ENCODE data around the gene CNGA2.
"Not testable (repeated sequence)": the region's sequence is repeated elsewhere in the genome, so short reads cannot be mapped to it uniquely, and the experiment has no call there.

The CNGA2 gene
- 0 to 0.55 (median 0) reads per million in 17 experiments for total RNA-seq

DNA sequence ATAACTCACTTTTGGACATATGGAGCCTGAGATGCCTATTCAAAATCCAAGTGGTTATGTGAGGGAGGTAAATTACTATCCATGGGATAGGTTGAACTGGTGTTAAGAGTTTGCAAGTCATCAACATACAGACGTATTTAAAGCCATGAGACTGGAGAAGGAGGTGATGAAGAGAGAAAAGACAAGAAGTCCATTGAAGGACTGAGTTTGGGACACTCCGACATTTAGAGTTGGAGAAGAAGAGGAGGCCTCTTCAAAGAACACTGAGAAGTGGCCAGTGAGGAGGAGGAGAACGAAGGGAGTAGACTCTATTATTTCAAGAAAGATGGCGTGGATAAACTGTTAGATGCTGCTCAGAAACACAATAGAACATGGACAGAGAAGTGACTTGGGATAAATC, at the start of gene CNGA2:
TSS of gene CNGA2 (plus strand) at position 301 of the 400 bp plus-strand sequence. CDS start 3,738 bp downstream, outside the sequence.
- DNase-seq, result no peak

DNA sequence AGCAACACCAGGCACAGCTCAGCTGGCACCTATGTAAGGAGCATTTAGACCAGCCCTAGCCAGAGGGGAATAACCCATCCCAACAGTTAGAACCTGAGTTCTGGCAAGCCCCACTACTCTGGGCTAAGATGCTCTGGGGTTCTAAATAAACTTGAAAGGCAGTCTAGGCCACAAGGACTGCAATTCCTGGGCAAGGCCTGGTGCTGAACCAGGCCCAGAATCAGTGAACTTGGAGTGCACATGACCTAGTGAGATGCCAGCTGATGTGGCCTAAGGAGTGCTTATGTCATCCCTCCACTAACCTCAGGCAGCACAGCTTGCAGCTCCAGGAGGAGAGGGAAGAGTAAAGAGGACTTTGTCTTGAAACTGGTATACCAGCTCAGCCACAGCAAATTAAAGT, 46.9 kb upstream of the CNGA2 start:
- no peak for DNase-seq

DNA sequence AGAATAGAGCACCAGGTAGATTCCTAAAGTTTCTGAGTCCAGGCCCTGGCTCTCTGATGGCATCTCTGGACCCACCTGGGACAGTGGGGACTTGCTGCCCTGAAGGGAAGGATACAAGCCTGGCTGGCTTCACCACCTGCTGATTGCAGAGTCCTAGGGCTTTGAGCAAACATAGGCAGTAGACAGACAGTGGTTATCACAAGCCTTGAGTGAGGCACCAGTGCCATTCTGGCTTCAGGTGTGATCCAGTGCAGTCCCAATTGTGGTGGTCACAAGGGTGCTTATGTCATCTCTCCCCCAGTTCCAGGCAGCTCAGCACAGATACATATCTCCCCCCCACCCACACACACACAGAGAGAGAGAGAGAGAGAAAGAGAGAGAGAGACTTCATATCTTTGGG, 45.9 kb upstream of the CNGA2 start:
- DNase-seq, result no peak

DNA sequence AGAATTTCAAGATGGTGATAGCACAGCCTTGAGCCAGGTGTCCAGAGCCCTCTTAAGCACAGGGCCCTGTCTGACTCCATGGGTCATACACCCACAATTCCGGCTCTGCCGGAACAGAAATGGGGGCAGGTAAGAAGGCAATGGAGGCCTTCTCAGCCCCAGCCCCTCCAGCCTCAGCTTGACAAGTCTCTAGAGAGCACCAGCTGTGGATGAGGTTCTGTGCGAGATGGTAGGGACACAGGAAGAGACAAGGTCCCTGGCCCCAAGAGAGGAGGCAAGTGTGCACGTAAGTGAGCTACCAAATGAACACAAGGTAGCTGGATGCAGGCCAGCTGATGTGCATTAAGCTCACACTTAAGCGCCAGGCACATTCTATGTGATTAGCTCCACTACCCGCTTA, 41.7 kb upstream of the CNGA2 start:
- DNase-seq, result no peak

DNA sequence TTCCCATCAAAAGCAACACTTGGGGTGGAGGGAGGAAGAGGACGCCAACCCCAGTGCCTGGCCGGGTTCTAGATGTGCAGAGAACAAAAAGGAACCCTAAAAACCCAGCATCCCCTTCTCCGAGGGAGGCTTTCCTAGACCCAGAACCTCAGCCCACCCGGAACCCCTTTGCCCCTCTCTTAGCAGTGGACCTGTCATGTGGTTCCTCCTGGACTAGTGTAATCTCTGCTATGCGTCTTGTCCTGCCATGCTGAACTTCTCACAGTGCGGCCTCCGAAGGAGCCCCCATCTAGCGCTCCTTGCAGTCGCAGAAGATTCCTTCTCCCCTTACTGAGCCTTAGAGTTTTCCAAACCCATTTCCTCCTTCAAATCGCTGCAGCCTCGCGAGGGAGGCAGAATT, 40.4 kb upstream of the CNGA2 start:
- no peak for DNase-seq

DNA sequence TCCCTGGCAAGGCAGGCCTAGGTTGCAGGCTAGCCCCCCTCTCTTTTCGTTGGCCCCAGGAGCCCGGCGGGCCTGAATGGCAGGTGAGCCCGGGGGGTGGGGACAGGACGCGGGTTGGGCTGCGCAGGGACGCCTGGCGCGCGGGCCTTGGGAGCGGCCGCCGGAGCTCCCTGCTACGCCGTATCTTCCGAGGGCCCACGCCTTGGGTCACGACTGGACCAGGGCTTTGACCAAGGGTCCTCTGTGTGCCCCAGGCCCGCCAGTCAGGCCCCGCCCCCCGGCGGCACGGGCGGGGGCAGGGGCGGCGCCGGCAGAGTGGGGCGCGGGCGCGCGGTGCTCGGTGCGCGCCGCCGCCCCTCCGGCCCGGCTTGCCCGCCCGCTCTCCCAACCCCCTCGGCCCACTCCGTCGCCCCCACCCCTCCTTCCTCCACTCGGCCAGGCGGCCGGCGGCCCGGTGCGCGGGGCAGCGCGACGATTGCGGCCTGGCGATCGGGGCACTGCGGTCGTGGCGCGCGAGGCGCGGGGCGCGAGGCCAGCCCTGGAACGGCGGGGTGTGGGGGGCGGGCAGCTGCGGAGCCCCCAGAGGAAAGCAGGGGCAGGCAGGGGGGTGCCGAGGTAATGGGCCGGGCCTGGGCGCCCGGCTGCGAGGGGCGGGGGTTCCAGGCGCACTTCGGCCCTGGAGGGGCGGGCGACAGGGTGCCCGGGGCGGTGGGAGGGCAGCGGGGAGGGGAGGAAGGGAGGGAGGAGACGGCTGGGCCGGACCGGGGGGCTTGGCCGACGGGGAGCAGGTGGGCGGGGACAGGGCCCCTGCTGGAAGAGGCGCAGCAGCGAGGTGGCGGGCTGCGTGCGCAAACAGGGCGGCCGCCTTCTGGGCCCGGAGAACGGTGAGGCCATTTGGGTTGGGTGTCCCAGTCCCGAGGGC, 39.6 kb upstream of the CNGA2 start, which contains the start of gene PRRG3:
TSS of gene PRRG3 (plus strand) at position 798 of the 922 bp plus-strand sequence. CDS start 3,357 bp downstream, outside the sequence.
- no peak for DNase-seq

DNA sequence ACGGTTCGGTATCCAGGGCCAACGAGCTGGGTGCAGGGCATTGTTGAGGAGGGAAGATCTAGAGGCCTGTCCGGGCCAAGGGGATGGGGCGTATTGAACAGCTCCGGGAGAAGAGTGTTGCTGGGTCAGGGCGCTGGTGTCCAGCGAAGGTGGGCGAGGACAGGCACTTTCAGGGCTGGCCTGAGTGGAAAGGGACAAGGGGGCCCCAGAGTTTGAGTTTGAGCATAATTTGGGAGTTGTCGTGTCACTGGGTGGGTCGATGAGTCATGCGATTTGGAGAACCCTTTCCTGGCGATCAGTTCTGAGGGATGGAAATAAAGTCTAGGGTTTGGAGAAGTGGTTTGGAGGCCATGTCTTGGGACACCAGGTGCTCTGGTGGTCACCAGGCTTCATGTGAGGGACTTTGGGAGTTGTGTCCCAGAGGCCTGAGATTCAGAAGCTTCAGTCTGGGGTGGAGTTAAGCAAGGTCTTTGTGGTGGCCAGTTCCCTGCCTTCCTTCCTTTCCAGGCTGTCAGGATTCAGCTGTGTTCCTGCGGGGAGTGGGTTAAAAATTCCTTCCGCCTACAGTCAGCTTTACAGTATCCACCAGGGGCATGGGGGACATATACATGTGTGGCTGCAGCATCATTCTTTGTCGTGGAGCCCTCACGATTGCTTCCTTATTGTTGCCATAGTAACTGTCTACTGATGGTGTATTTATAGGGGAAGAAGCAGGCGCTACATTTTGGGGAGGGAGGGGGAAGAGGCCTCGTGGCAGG, 38.8 kb upstream of the CNGA2 start:
- DNase-seq, result no peak

DNA sequence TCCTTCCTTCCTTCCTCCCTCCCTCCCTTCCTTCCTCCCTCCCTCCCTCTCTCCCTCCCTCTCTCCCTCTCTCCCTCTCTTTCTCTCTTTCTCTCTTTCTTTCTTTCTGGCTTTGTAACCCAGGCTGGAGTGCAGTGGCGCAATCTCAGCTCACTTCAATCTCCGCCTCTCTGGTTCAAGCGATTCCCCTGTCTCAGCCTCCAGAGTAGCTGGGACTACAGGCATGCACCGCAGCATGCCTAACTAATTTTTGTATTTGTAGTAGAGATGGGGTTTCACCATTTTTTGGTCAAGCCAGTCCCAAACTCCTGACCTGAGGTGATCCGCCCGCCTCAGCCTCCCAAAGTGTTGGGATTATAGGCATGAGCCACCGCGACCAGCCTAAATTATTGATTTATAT, 37.5 kb upstream of the CNGA2 start:
- not testable (repeated sequence) for DNase-seq

DNA sequence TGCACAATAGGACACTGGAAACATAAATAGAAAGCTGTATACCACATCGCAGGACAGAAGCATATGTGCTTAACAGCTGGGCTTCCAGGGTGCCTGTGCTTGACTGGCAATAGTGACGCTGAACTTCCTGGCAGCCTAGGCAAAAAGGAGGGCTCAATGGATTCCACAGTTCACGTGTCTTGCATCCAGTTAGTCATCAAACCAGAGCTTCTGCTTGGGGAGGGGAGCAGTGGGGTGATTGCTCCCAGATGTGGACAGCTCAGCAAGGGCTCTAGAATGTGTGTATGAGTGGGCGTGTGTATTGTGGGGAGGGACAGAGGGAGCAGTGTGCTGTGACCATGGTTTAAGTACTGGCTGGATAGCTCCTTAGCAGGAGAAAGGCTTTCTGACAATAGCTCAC, 37.0 kb upstream of the CNGA2 start:
- no peak for DNase-seq

DNA sequence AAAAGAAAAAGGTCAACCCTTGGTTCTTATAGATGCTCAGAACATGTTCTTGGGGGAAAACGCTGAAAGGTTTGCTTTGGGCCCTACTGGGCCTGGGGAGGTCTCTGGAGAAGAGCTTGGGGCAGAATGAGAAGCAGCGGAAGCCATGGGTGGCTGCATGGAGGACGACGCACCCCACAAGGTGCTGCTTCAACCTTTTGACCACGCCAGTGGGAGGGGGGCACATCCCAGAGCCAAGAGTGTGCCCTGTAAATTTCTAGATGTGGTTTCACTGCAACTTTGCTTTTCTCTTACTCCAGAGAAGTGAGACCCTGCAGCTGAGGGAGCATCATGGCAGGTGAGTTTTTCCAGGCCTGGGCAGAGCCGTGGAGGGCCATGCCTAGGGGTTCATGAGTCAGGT, 36.1 kb upstream of the CNGA2 start:
- no peak for DNase-seq

DNA sequence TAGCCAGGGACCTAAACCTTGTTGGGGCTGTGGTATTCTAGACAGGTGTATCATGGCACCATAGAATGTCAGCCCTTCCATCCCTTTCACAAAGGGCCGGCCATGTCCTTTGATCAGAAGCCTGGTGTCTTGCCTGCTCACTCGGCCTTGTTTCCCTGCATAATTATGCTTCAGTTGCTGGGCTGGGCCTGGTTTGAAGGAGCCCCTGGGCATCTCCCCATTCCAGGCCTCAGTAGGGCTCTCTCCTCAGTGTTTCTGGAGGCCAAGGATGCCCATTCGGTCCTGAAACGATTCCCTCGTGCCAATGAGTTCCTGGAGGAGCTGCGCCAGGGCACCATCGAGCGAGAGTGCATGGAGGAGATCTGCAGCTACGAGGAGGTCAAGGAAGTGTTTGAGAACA, 34.8 kb upstream of the CNGA2 start:
- no peak for DNase-seq

DNA sequence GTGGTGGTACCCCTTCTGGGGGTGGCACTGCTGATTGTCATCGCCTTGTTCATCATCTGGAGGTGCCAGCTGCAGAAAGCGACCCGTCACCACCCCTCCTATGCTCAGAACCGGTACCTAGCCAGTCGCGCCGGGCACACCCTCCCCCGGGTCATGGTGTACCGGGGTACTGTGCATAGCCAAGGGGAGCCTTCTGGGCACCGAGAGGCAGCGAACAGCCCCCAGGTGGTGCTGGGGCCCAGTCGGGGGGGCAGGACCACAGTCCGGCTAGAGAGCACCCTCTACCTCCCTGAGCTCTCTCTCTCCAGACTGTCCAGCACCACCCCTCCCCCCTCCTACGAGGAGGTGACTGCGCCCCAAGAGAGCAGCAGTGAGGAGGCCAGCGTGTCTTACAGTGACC, 34.0 kb upstream of the CNGA2 start:
- no peak for DNase-seq

DNA sequence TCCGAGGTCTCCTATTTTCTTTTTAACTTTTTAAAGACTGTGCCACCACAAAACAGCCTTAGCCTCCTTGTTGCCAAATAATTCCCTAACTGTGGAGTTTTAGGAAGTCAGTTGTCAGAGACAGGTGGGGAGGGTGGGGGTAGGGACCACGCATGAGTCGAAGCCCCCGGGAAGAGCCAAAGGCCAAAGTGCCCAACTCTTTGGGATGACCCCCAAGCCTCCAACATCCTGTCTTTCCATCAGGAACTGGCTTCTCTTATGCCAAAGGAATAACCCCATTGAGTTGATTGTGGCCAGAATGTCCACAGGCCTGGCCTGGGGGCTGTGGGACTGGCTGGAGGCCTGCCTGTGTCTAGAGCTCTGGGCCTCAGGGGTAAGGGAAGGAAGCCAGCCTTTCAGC, 33.5 kb upstream of the CNGA2 start:
- no peak for DNase-seq

DNA sequence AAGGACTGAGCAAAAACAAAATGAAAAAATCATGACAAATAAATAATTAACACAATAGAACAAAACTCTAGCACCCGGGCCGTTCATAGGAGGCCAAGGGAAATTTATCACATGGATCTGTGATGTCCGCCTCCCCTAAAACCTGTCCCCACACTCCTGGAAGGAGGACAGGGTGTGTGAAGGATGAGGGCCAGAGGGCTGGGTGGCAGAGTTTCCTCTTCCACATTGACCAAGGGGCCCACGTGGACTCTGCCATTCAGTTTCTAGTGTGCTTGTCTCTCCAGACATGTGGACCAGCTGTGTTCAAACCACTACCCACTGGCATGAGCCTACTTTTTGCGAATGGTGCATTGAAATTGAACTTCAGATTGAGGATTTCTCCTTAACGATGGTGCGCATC, 33.0 kb upstream of the CNGA2 start:
- DNase-seq, result no peak

DNA sequence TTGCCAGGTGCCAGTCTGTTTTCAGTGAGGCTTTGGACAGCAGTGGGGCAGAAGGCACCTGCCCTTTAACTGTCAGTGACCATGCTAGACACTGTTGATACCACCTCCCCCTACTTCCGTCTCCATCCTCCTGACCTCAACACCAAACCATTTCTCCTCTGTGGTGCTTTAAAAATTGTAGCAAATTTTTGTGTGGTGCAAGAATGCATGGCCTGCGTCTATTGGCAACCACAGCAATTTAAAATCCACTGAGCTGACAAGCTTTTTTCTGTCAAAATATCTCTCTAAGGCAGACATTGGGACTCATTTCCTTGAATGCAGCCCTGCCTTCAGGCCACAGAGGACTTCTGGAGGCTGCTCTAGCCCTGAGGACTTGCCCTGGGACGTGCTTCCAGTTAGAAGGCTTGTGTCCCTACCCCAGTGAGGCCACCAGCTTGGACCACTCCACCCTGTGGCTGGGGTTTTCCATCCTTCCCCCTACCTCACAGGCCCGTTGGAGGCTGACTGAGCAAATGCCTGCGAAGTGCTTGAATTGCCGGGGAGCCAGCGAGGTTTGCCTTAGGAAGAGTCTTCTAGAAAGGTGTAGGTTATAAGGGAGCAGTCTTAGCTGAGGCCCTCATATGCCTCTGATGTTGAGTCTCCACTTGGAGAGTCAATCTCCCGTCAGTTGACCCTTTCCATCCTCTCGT, 32.4 kb upstream of the CNGA2 start:
- DNase-seq, result no peak

DNA sequence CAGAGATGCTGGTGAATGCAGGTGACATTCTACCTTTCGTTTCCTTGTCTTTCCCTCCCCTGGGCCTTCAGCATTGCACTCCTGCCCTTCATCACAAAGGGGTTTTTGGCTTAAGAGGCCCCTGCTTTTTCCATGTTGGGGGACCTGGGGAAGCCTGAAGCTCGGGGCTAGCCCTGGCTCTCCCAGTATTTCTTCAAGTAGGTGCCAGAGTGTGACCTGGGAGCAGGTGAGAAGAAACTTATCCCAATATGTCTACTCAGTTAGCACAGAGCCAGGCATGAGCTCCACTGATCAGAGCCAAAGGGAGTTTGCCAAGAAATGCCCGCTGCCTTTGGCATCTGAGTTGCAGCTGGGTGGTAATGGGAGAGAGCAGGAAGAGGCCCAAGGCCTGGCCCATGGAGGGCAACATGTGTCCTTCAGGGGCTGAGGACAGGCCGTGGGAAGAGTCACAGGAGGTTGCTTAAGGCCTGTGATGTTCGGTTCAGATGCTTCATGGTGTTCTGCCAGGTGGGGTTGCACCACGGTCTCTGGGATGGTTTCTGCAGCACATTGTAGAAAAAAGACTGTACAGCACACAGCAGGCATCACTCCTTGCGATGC, 31.7 kb upstream of the CNGA2 start:
- no peak for DNase-seq

DNA sequence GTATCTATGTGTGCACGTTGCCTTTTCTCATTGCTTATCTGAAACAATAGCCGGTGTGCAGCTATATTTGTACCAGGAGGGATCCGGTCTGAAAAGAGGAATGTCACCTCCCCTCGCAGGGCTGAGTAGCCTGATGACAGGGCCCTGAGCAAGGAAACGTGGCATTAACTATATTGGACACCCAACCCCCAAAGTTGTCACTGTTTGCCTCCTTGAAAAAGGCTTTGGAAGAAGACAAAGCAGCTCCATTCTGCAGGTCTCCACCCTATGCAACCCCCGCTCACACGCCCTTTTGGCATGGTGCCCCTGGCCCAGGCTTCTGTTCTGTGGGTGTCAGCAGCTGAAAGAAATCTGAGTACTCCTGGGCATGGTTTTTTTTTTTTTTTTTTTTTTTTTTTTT, 31.1 kb upstream of the CNGA2 start:
- no peak for DNase-seq

DNA sequence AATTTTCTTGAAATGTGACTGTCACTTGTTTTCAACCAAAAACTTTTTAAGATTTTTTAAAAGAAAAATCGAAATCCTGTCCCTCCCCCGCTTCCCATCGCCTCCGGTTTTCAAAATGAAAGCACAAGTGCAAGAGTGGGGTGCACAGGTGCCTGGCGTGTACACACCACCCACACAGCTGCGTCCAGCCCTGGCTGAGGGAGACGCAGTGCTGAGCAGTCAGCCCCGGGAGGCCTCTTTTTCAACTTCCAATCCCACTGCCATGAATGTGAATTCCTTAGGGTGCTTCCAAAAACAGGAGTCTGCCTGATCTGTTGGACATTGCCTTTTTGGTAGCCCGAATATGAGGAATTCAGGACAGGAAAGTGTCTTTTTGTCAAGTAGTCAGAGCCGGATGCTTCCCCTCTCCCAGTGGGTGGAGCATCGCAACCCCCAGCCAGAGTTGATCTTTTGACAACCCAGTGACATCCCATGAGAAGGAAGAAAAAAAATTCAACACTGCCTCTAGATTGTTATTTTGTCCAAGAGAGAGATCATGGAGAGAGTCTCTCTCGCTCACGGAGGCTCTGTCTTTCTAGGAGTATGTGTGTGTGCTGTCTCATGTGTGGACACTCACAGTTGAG, 30.4 kb upstream of the CNGA2 start:
- no peak for DNase-seq

DNA sequence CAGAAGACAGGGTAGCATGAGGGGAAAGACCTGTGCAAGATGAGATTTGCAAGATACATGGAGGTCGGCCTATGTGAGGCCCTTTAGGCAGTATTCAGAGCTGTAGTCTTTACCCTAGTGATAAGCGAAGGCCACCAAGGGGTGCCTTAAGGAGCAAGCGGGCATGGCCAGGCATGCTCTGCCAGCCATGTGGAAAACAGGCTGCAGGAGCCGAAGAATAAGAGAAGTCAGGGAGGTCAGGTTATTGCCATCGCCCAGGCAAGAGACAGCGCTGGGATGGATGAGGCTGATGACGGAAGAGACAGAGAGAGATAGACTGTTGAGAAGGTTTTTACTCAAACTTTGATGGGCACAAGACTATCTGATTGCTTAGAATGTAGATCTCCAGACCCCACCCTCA, 25.7 kb upstream of the CNGA2 start:
- no peak for DNase-seq

DNA sequence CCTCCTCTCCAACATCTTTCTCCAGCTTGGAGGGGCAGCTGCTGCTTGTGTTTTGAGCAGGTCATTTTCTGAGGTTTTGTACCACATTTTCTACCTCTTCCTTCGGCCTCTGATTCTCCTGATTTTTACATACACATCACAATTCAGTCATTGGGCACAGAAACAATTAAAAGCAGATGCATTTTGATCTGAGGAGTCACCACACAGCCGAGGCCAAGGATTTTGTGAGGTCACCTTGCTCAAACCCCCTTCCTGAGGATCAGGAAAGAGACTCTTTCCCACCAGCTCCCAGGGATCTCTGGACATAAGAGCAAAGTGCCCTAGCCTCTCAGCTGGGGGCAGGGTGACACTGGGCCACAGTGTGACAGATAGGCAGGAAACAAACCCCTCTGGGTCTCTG, 24.1 kb upstream of the CNGA2 start:
- DNase-seq, result no peak

DNA sequence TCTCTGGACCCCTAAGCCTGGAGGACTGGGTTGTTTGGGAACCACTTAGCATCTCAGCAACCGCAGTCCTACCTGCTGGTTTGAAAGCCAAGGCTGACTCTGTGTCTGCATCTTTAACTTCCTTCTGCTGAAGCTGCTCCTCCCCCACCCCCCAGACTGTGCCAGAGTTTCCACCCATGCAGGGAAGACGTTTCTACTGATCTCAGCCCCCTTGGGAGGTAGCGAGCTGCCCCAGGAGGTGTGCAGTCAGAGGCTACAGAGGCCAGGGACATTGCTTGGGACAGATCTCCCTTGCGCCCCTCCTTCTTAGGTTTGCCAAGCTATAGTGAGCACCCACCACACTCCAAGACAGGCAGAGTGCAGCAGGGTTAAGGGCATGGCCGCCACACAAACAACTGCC, 23.4 kb upstream of the CNGA2 start:
- DNase-seq, result no peak

DNA sequence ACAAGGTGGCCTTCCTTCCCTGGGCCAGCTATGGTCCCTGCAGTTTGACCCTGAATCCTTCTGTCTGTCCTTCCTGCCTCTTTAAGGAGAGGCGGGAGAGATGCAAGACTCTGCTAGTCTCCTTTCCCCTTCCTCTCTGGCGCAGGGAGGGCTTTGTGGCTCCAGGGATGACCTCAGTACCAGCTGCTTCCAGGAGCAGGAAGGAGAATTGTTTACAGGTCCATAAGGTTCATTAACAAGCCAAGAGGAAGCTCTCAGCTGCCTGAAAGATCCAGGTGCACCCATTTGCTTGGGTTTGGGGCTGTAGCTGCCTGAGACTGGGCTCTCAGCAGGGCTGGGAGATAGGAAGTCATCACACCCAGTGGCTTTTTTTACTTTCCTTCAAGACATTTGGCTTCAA, 22.8 kb upstream of the CNGA2 start:
- DNase-seq, result no peak
